Neural progenitor cell (in vitro differentiated cells): ENCODE measurements around the gene OMP. TPM values are rescaled to one million over a fixed set of nuclear protein-coding genes. Genes with fewer than 3 reads are reported as not detected.

Experiments used
- DNase-seq: peaks from one replicate; pipeline ENCODE4 v3.0.0-alpha.2; 2016; ENCODE audit warnings: low spot score
- H2AFZ ChIP-seq: fragments of 200-600 bp; sonication (generic); replicated peaks from 2 replicates; pipeline ENCODE4 v1.6.1; 2016; ENCODE audit warnings: antibody characterized with exemption
- H3F3A ChIP-seq: fragments of 200-600 bp; sonication (generic); 2 replicates; pipeline ENCODE4 v1.6.1; 2016; ENCODE audit warnings: antibody characterized with exemption, low read depth
- H3K27ac ChIP-seq: fragments of 200-600 bp; sonication (generic); 2 replicates; pipeline ENCODE4 v1.5.1; 2016; ENCODE audit warnings: mild to moderate bottlenecking
- H3K27me3 ChIP-seq: fragments of 200-600 bp; sonication (generic); 2 replicates; pipeline ENCODE4 v1.6.1; 2016; ENCODE audit warnings: mild to moderate bottlenecking, moderate library complexity
- H3K36me3 ChIP-seq: fragments of 200-600 bp; sonication (generic); 2 replicates; pipeline ENCODE4 v1.5.1; 2016
- H3K4me1 ChIP-seq: fragments of 200-600 bp; sonication (generic); 2 replicates; pipeline ENCODE4 v1.6.1; 2016; ENCODE audit warnings: mixed run types
- H3K4me2 ChIP-seq: fragments of 200-600 bp; sonication (generic); 2 replicates; pipeline ENCODE4 v1.6.1; 2016
- H3K4me3 ChIP-seq: fragments of 200-600 bp; sonication (generic); 2 replicates; pipeline ENCODE4 v1.5.1; 2016
- H3K79me2 ChIP-seq: fragments of 200-600 bp; sonication (generic); 2 replicates; pipeline ENCODE4 v1.6.1; 2016; ENCODE audit warnings: low read depth
- H3K9ac ChIP-seq: fragments of 200-600 bp; sonication (generic); 2 replicates; pipeline ENCODE4 v1.6.1; 2016
- H3K9me3 ChIP-seq: fragments of 200-600 bp; sonication (generic); 2 replicates; pipeline ENCODE4 v1.5.1; 2016; ENCODE audit warnings: low read depth
- H4K20me1 ChIP-seq: fragments of 200-600 bp; sonication (generic); 2 replicates; pipeline ENCODE4 v1.6.1; 2016; ENCODE audit warnings: low read depth
- H3K27ac Mint-ChIP-seq: 3 replicates; pipeline ENCODE4 v1.8.0; 2021; ENCODE audit warnings: mixed read lengths
- H3K27me3 Mint-ChIP-seq: 2 replicates; pipeline ENCODE4 v1.8.0; 2022; ENCODE audit warnings: low read depth, mild to moderate bottlenecking, inconsistent platforms, moderate library complexity, mixed read lengths; ENCODE audit not compliant: insufficient read depth
- H3K36me3 Mint-ChIP-seq: 3 replicates; pipeline ENCODE4 v1.8.0; 2021; ENCODE audit warnings: mixed read lengths
- H3K4me1 Mint-ChIP-seq: 3 replicates; pipeline ENCODE4 v1.8.0; 2021; ENCODE audit warnings: mixed read lengths
- H3K4me3 Mint-ChIP-seq: 3 replicates; pipeline ENCODE4 v1.8.0; 2021; ENCODE audit warnings: mild to moderate bottlenecking, moderate library complexity, mixed read lengths
- H3K9me3 Mint-ChIP-seq: 3 replicates; pipeline ENCODE4 v1.8.0; 2020; ENCODE audit warnings: mixed read lengths
- CTCF ChIP-seq: fragments of 200-600 bp; sonication (generic); IDR thresholded peaks from 2 replicates; pipeline ENCODE4 v1.5.1; 2017; ENCODE audit warnings: antibody characterized with exemption, mild to moderate bottlenecking
- EZH2 ChIP-seq: fragments of 200-600 bp; sonication (generic); IDR thresholded peaks from 2 replicates; pipeline ENCODE4 v1.6.1; 2017; ENCODE audit warnings: antibody characterized with exemption, mild to moderate bottlenecking, moderate library complexity
- EZH2phosphoT487 ChIP-seq: fragments of 200-600 bp; sonication (generic); IDR thresholded peaks from 2 replicates; pipeline ENCODE4 v1.6.1; 2017; ENCODE audit warnings: antibody characterized with exemption
- total RNA-seq: library from RNA; depleted of rRNA; stranded (reverse); fragments of >200 nt; gene quantifications from 2 replicates; pipeline ENCODE4 v1.2.3, GENCODE V29; 2015; ENCODE audit warnings: low replicate concordance

OMP gene
- total RNA-seq, 1 donor from 2014 or later, result not detected

GRCh38 chr11:77062924-77063323 is 39.7 kb upstream of the OMP start:
- peaks cover 14% of the 10 kb centered on the region for H3F3A ChIP-seq
- H3K27ac ChIP-seq, result no peak overlapping the region
- peaks cover 13% of the 10 kb centered on the region for H3K4me1 ChIP-seq
- DNase-seq, result no peak
- H3K36me3 ChIP-seq, result no peaks in the 10 kb centered on the region
- no peak overlapping the region for H3K27ac Mint-ChIP-seq
- no peak overlapping the region for H2AFZ ChIP-seq
- H3K4me2 ChIP-seq, result no peak overlapping the region
- H3K4me3 ChIP-seq, result no peak overlapping the region
- peaks cover 10% of the 10 kb centered on the region for H3K4me1 Mint-ChIP-seq
- no peak overlapping the region for H3K9ac ChIP-seq
- H4K20me1 ChIP-seq, result peaks cover 3% of the 10 kb centered on the region
- peaks cover 7% of the 10 kb centered on the region for H3K27me3 Mint-ChIP-seq
- H3K27me3 ChIP-seq, result peaks cover 10% of the 10 kb centered on the region
- no peak for TF ChIP-seq EZH2
- peak; percentile 20 for TF ChIP-seq CTCF
- TF ChIP-seq EZH2phosphoT487, result no peak
- no peaks in the 10 kb centered on the region for H3K79me2 ChIP-seq
- peaks cover 6% of the 10 kb centered on the region for H3K9me3 Mint-ChIP-seq
- no peaks in the 10 kb centered on the region for H3K9me3 ChIP-seq
- no peaks in the 10 kb centered on the region for H3K36me3 Mint-ChIP-seq
- no peak overlapping the region for H3K4me3 Mint-ChIP-seq

GRCh38 chr11:77063407-77063806 is 39.2 kb upstream of the OMP start:
- peaks cover 14% of the 10 kb centered on the region for H3F3A ChIP-seq
- H3K79me2 ChIP-seq, result no peaks in the 10 kb centered on the region
- H3K36me3 ChIP-seq, result no peaks in the 10 kb centered on the region
- peaks cover 7% of the 10 kb centered on the region for H3K27me3 Mint-ChIP-seq
- no peak for TF ChIP-seq CTCF
- TF ChIP-seq EZH2, result no peak
- no peak for TF ChIP-seq EZH2phosphoT487
- no peak overlapping the region for H3K4me3 Mint-ChIP-seq
- H2AFZ ChIP-seq, result no peak overlapping the region
- H3K27ac Mint-ChIP-seq, result no peak overlapping the region
- H3K9ac ChIP-seq, result no peak overlapping the region
- no peaks in the 10 kb centered on the region for H3K9me3 ChIP-seq
- H3K27me3 ChIP-seq, result peaks cover 10% of the 10 kb centered on the region
- H3K9me3 Mint-ChIP-seq, result peaks cover 6% of the 10 kb centered on the region
- DNase-seq, result no peak
- H3K27ac ChIP-seq, result no peak overlapping the region
- peaks cover 13% of the 10 kb centered on the region for H3K4me1 ChIP-seq
- no peaks in the 10 kb centered on the region for H3K36me3 Mint-ChIP-seq
- H3K4me2 ChIP-seq, result no peak overlapping the region
- H3K4me3 ChIP-seq, result no peak overlapping the region
- H3K4me1 Mint-ChIP-seq, result peaks cover 12% of the 10 kb centered on the region
- H4K20me1 ChIP-seq, result peaks cover 3% of the 10 kb centered on the region

- H3K9me3 ChIP-seq, result no peaks in the 10 kb centered on the region
- no peak for DNase-seq
- Mint-ChIP-seq H3K27ac (no peak overlapping the region), H3K4me1 (peaks cover 13% of the 10 kb centered on the region), H3K4me3 (no peak overlapping the region), H3K27me3 (peaks cover 7% of the 10 kb centered on the region), H3K9me3 (peaks cover 6% of the 10 kb centered on the region), H3K36me3 (no peaks in the 10 kb centered on the region)
- TF ChIP-seq EZH2phosphoT487 (no peak), EZH2 (no peak), CTCF (no peak)
- peaks cover 10% of the 10 kb centered on the region for H3K27me3 ChIP-seq
- H2AFZ ChIP-seq, result no peak overlapping the region
- peaks cover 14% of the 10 kb centered on the region for H3F3A ChIP-seq
- H3K4me3 ChIP-seq, result no peak overlapping the region
- H3K4me1 ChIP-seq, result peaks cover 13% of the 10 kb centered on the region
- no peaks in the 10 kb centered on the region for H3K36me3 ChIP-seq
- H4K20me1 ChIP-seq, result peaks cover 3% of the 10 kb centered on the region
- H3K79me2 ChIP-seq, result no peaks in the 10 kb centered on the region
- H3K27ac ChIP-seq, result no peak overlapping the region
- no peak overlapping the region for H3K4me2 ChIP-seq
- no peak overlapping the region for H3K9ac ChIP-seq
Observed at GRCh38 chr11:77063861-77064260, 38.8 kb upstream of the OMP start.
